ENCODE results near the gene KCNQ1. TPM values are rescaled to one million over a fixed set of nuclear protein-coding genes. Genes with fewer than 3 reads are reported as not detected.

The KCNQ1 gene
- total RNA-seq, 1 donor from 2014 or later: 0.86 TPM

GRCh38 chr11:2576111-2576510 lies 131.3 kb downstream of the KCNQ1 start:
- TF ChIP-seq, protein P1, sequence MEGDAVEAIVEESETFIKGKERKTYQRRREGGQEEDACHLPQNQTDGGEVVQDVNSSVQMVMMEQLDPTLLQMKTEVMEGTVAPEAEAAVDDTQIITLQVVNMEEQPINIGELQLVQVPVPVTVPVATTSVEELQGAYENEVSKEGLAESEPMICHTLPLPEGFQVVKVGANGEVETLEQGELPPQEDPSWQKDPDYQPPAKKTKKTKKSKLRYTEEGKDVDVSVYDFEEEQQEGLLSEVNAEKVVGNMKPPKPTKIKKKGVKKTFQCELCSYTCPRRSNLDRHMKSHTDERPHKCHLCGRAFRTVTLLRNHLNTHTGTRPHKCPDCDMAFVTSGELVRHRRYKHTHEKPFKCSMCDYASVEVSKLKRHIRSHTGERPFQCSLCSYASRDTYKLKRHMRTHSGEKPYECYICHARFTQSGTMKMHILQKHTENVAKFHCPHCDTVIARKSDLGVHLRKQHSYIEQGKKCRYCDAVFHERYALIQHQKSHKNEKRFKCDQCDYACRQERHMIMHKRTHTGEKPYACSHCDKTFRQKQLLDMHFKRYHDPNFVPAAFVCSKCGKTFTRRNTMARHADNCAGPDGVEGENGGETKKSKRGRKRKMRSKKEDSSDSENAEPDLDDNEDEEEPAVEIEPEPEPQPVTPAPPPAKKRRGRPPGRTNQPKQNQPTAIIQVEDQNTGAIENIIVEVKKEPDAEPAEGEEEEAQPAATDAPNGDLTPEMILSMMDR (conservative IDR thresholded peaks at IDR 0.05): no peak
- no peak overlapping the region for H3K4me3 Mint-ChIP-seq
- H3K36me3 Mint-ChIP-seq (ENCODE audit: low read depth): no peaks in the 10 kb centered on the region
- no peaks in the 10 kb centered on the region for H3K9me3 Mint-ChIP-seq
- DNase-seq (ENCODE audit: low read depth, low spot score): no peak
- H3K27ac Mint-ChIP-seq (ENCODE audit: unreplicated experiment): no peak overlapping the region
- H3K4me1 Mint-ChIP-seq: no peaks in the 10 kb centered on the region
- H3K27me3 Mint-ChIP-seq (ENCODE audit: low read depth): no peaks in the 10 kb centered on the region

DNA sequence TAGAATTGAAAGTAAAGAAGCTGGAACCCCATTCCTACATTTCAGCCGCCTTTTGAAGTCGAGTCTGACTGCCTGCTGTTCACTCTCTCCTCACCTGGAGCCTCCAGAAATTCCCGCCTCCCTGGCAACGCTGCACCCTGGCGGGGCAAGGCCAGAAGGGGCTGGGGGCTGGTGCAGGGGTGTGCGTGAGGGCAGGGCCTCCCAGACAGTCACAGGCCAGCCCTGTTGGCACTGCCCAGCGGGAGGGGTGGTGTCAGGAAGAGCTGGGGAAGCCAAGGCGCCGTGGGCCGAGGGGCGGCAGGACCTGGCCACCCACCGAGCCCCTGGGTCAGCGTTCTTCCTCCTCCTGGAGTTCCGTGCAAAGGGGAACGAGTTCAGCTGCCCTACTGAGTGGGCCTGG lies 131.7 kb downstream of the KCNQ1 start:
- Mint-ChIP-seq H3K9me3 (no peaks in the 10 kb centered on the region), H3K4me1 (no peaks in the 10 kb centered on the region)
- DNase-seq (ENCODE audit: low read depth, low spot score): no peak

GRCh38 chr11:2577031-2577990 lies 132.5 kb downstream of the KCNQ1 start:
- Mint-ChIP-seq H3K4me1 (no peaks in the 10 kb centered on the region), H3K4me3 (no peak overlapping the region), H3K27ac (ENCODE audit: unreplicated experiment) (no peak overlapping the region), H3K36me3 (ENCODE audit: low read depth) (no peaks in the 10 kb centered on the region), H3K27me3 (ENCODE audit: low read depth) (no peaks in the 10 kb centered on the region), H3K9me3 (no peaks in the 10 kb centered on the region)
- TF ChIP-seq, protein P1 (conservative IDR thresholded peaks at IDR 0.05): no peak
- DNase-seq (ENCODE audit: low read depth, low spot score): no peak

More for the DNA sequence above, 131.7 kb downstream of the KCNQ1 start:
- Mint-ChIP-seq H3K27me3 (ENCODE audit: low read depth) (no peaks in the 10 kb centered on the region), H3K27ac (ENCODE audit: unreplicated experiment) (no peak overlapping the region), H3K4me3 (no peak overlapping the region), H3K36me3 (ENCODE audit: low read depth) (no peaks in the 10 kb centered on the region)
- TF ChIP-seq, protein P1 (conservative IDR thresholded peaks at IDR 0.05): no peak

GRCh38 chr11:2577991-2578928 lies 133.5 kb downstream of the KCNQ1 start:
- DNase-seq (ENCODE audit: low read depth, low spot score): no peak
- no peaks in the 10 kb centered on the region for H3K27me3 Mint-ChIP-seq (ENCODE audit: low read depth)
- H3K36me3 Mint-ChIP-seq (ENCODE audit: low read depth): no peaks in the 10 kb centered on the region
- H3K4me1 Mint-ChIP-seq: peaks cover 4% of the 10 kb centered on the region
- TF ChIP-seq, protein P1 (conservative IDR thresholded peaks at IDR 0.05): no peak
- H3K4me3 Mint-ChIP-seq: no peak overlapping the region
- no peak overlapping the region for H3K27ac Mint-ChIP-seq (ENCODE audit: unreplicated experiment)
- H3K9me3 Mint-ChIP-seq: no peaks in the 10 kb centered on the region

- no peaks in the 10 kb centered on the region for H3K36me3 Mint-ChIP-seq (ENCODE audit: low read depth)
- H3K9me3 Mint-ChIP-seq: no peaks in the 10 kb centered on the region
- H3K4me1 Mint-ChIP-seq: peaks cover 4% of the 10 kb centered on the region
- DNase-seq (ENCODE audit: low read depth, low spot score): no peak
- H3K27me3 Mint-ChIP-seq (ENCODE audit: low read depth): no peaks in the 10 kb centered on the region
- no peak overlapping the region for H3K4me3 Mint-ChIP-seq
- TF ChIP-seq, protein P1 (conservative IDR thresholded peaks at IDR 0.05): no peak
- H3K27ac Mint-ChIP-seq (ENCODE audit: unreplicated experiment): no peak overlapping the region
Measured at GRCh38 chr11:2578929-2579270, 134.1 kb downstream of the KCNQ1 start.
